OCI-LY3 (cell line): ENCODE data around the gene MYH6.

ENCODE experiments used
- H2AFZ ChIP-seq: fragments of 200-600, 300-600 bp; shearing (Covaris generic); 2 replicates; pipeline ENCODE4 v1.6.0; 2014; ENCODE audit warnings: antibody characterized with exemption, low read depth, low read length
- H3K27ac ChIP-seq: fragments of 200-600, 300-600 bp; sonication (generic); 2 replicates; pipeline ENCODE4 v1.5.1; 2014; ENCODE audit warnings: mild to moderate bottlenecking, low read length, moderate library complexity, mixed read lengths
- H3K27me3 ChIP-seq: fragments of 200-600, 300-600 bp; sonication (generic); 2 replicates; pipeline ENCODE4 v1.6.1; 2014; ENCODE audit warnings: low read depth, low read length, mixed read lengths
- H3K36me3 ChIP-seq: fragments of 200-600, 300-600 bp; sonication (generic); replicated peaks from 2 replicates; pipeline ENCODE3; 2014; ENCODE audit warnings: low read depth, low read length, mixed read lengths
- H3K4me1 ChIP-seq: fragments of 300-600, 200-600 bp; sonication (generic); 2 replicates; pipeline ENCODE4 v1.6.1; 2014; ENCODE audit warnings: low read length, mixed read lengths
- H3K4me2 ChIP-seq: fragments of 200-600, 300-600 bp; sonication (generic); 2 replicates; pipeline ENCODE4 v1.6.1; 2014; ENCODE audit warnings: low read length, mixed read lengths
- H3K4me3 ChIP-seq: fragments of 300-600, 200-600 bp; sonication (generic); 2 replicates; pipeline ENCODE4 v1.5.1; 2014; ENCODE audit warnings: antibody characterized with exemption, mild to moderate bottlenecking, low read length, moderate library complexity
- H3K79me2 ChIP-seq: fragments of 300-600, 200-600 bp; shearing (Covaris generic); 2 replicates; pipeline ENCODE4 v1.6.1; 2014; ENCODE audit warnings: mild to moderate bottlenecking, low read length, mixed read lengths
- H3K9ac ChIP-seq: fragments of 300-600, 200-600 bp; shearing (Covaris generic); 2 replicates; pipeline ENCODE4 v1.6.0; 2014; ENCODE audit warnings: mild to moderate bottlenecking, low read length, moderate library complexity
- H3K9me3 ChIP-seq: fragments of 200-600, 300-600 bp; shearing (Covaris generic); 2 replicates; pipeline ENCODE4 v1.6.1; 2014; ENCODE audit warnings: low read length, mixed read lengths; ENCODE audit not compliant: insufficient read depth
- H4K20me1 ChIP-seq: fragments of 200-600, 300-600 bp; sonication (generic); 2 replicates; pipeline ENCODE4 v1.6.1; 2016; ENCODE audit warnings: low read length, mixed read lengths; ENCODE audit not compliant: insufficient read depth
- EZH2phosphoT487 ChIP-seq: fragments of 200-600 bp; shearing (Covaris generic); IDR thresholded peaks from 2 replicates; pipeline ENCODE4 v1.6.1; 2018; ENCODE audit warnings: antibody characterized with exemption, mixed run types, low read depth
- TF ChIP-seq, protein P1 (sequence below): fragments of 200-600, 300-600 bp; sonication (generic); IDR thresholded peaks from 2 replicates; pipeline ENCODE4 v1.5.1; 2014; ENCODE audit warnings: antibody characterized with exemption, low read length, low read depth

Gene MYH6

GRCh38 chr14:23442721-23443356, 34.8 kb upstream of the MYH6 start:
- Histone ChIP-seq H2AFZ (no peak overlapping the region), H3K4me2 (no peak overlapping the region)
- no peak for TF ChIP-seq EZH2phosphoT487
- TF ChIP-seq, protein P1, sequence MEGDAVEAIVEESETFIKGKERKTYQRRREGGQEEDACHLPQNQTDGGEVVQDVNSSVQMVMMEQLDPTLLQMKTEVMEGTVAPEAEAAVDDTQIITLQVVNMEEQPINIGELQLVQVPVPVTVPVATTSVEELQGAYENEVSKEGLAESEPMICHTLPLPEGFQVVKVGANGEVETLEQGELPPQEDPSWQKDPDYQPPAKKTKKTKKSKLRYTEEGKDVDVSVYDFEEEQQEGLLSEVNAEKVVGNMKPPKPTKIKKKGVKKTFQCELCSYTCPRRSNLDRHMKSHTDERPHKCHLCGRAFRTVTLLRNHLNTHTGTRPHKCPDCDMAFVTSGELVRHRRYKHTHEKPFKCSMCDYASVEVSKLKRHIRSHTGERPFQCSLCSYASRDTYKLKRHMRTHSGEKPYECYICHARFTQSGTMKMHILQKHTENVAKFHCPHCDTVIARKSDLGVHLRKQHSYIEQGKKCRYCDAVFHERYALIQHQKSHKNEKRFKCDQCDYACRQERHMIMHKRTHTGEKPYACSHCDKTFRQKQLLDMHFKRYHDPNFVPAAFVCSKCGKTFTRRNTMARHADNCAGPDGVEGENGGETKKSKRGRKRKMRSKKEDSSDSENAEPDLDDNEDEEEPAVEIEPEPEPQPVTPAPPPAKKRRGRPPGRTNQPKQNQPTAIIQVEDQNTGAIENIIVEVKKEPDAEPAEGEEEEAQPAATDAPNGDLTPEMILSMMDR: no peak

DNA sequence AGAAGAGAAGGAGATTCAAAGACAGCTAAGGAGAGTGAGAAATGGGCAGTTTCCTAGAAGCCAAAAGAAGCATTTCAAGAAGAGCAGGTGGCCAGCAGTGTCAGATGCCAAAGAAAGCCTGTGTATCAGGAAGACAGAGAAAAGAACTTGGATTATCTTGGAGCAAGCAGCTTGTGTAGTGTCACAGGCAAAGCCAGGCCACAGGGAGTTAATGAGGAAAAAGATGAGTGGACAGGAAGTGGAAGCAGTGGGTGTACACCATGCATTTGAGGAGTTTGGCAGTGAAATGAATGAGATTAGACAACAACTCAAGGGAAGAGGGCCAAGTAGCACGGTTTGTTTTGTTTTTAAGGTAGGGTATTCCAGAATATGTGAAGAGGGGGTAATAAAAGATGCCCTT, 33.0 kb upstream of the MYH6 start:
- no peaks in the 10 kb centered on the region for H3K27me3 ChIP-seq
- no peak overlapping the region for H3K9ac ChIP-seq
- no peaks in the 10 kb centered on the region for H4K20me1 ChIP-seq
- no peaks in the 10 kb centered on the region for H3K79me2 ChIP-seq
- H3K9me3 ChIP-seq: no peaks in the 10 kb centered on the region
- no peaks in the 10 kb centered on the region for H3K4me1 ChIP-seq
- no peak overlapping the region for H3K27ac ChIP-seq
- no peak overlapping the region for H3K4me3 ChIP-seq
- no peak for TF ChIP-seq EZH2phosphoT487
- TF ChIP-seq, protein P1: no peak
- no peak overlapping the region for H2AFZ ChIP-seq
- no peak overlapping the region for H3K4me2 ChIP-seq
- H3K36me3 ChIP-seq: no peaks in the 10 kb centered on the region

More at GRCh38 chr14:23442721-23443356, 34.8 kb upstream of the MYH6 start:
- H3K9me3 ChIP-seq: no peaks in the 10 kb centered on the region
- H3K27ac ChIP-seq: no peak overlapping the region
- no peak overlapping the region for H3K9ac ChIP-seq
- H3K4me1 ChIP-seq: no peaks in the 10 kb centered on the region
- no peaks in the 10 kb centered on the region for H3K79me2 ChIP-seq
- H3K36me3 ChIP-seq: no peaks in the 10 kb centered on the region
- H3K4me3 ChIP-seq: no peak overlapping the region
- no peaks in the 10 kb centered on the region for H3K27me3 ChIP-seq
- no peaks in the 10 kb centered on the region for H4K20me1 ChIP-seq

- Histone ChIP-seq H4K20me1 (no peaks in the 10 kb centered on the region), H3K4me1 (no peaks in the 10 kb centered on the region), H2AFZ (no peak overlapping the region), H3K36me3 (no peaks in the 10 kb centered on the region), H3K27ac (no peak overlapping the region), H3K9me3 (no peaks in the 10 kb centered on the region), H3K79me2 (no peaks in the 10 kb centered on the region), H3K27me3 (peaks cover 6% of the 10 kb centered on the region; the same call in 1 of the 2 replicates), H3K9ac (no peak overlapping the region), H3K4me3 (no peak overlapping the region), H3K4me2 (no peak overlapping the region)
- no peak for TF ChIP-seq EZH2phosphoT487
- TF ChIP-seq, protein P1: no peak
These were observed 31.2 kb upstream of the MYH6 start for GRCh38 chr14:23439107-23439835.

DNA sequence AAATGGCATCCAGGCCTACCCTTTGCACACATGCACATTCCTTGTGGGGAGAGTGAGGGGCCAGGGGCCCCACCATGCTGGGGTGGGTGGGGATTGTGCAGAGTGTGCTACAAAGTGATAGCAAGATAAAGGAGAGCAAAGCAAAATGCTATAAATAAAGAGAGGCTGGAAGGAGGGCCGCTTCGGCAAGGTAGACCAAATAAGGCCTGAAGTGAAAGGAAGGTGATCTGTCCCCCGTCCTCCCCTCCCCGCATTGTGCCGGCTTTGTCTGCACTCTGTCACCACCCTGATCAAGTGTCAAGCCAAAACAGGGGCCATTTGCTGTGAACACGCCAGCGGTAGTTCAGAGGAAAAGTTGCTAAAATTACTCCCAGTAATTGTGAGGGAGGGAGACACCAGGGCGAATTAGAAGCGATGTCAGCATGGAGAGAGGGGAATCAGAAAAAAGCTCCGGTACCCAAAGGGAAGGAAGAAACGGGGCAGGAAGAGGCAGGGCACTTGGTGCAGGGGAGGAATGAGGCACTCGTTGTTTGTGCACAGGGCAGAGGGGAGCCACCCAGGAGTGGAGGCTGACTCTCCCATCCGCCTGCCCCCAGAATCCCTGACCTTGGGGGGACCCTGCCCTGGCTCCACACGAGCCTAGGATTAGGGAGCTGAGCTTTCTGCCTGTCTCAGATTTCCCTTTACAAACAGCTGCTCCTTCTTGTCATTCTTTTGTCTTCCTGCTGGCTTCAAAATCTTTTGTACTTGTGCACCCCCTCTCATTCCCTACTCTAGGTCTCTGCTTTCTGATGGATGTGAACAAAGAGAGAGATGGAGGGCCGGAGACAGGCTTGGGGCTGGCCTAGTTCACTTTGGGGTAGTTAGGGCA, 30.3 kb upstream of the MYH6 start:
- H3K36me3 ChIP-seq: no peaks in the 10 kb centered on the region
- H3K9me3 ChIP-seq: no peaks in the 10 kb centered on the region
- no peak for TF ChIP-seq EZH2phosphoT487
- TF ChIP-seq, protein P1: no peak
- H3K9ac ChIP-seq: no peak overlapping the region
- H3K27me3 ChIP-seq: peaks cover 14% of the 10 kb centered on the region; the same call in 1 of the 2 replicates
- H3K4me1 ChIP-seq: no peaks in the 10 kb centered on the region
- no peak overlapping the region for H3K4me2 ChIP-seq
- H3K27ac ChIP-seq: no peak overlapping the region
- H2AFZ ChIP-seq: no peak overlapping the region
- no peak overlapping the region for H3K4me3 ChIP-seq
- H3K79me2 ChIP-seq: no peaks in the 10 kb centered on the region
- H4K20me1 ChIP-seq: no peaks in the 10 kb centered on the region
